Measurements from ENCODE around the gene SYT8. TPM values are rescaled to one million over a fixed set of nuclear protein-coding genes. Genes with fewer than 3 reads are reported as not detected.

Gene SYT8
- polyA plus RNA-seq, 1 experiment = not detected

DNA sequence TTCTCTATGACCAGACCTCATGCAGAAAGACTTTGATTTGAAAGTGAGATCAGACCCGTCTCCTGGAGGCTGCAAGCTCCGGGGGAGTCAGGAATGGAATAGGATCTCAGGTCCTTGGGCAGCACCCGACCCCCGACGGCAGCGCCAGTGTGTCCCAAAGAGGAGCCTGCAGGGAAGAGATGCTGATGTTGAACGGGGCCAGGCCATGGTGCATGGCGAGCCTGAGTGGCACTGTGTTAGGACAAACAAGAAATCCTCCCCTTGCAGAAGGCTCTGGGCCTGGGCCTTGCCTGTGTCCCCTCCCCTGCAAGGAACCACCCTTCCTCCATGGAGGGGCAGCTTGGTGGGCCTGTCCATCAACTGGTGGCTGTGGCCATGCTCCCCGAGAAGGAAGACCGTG lies 20.1 kb upstream of the SYT8 start:
- POLR2A ChIA-PET = no interaction called here
- TF ChIP-seq, protein P1, sequence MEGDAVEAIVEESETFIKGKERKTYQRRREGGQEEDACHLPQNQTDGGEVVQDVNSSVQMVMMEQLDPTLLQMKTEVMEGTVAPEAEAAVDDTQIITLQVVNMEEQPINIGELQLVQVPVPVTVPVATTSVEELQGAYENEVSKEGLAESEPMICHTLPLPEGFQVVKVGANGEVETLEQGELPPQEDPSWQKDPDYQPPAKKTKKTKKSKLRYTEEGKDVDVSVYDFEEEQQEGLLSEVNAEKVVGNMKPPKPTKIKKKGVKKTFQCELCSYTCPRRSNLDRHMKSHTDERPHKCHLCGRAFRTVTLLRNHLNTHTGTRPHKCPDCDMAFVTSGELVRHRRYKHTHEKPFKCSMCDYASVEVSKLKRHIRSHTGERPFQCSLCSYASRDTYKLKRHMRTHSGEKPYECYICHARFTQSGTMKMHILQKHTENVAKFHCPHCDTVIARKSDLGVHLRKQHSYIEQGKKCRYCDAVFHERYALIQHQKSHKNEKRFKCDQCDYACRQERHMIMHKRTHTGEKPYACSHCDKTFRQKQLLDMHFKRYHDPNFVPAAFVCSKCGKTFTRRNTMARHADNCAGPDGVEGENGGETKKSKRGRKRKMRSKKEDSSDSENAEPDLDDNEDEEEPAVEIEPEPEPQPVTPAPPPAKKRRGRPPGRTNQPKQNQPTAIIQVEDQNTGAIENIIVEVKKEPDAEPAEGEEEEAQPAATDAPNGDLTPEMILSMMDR (IDR thresholded peaks at IDR 0.05; ENCODE audit: insufficient read depth, low read depth, low read length) = no peak
- Histone ChIP-seq H3K4me3 (ENCODE audit: low read depth, low read length) (no peak overlapping the region), H3K27me3 (ENCODE audit: control insufficient read depth, insufficient read depth, low read length) (peaks cover 8% of the 10 kb centered on the region), H3K36me3 (ENCODE audit: control insufficient read depth, insufficient read depth, low read length) (no peaks in the 10 kb centered on the region)
- CTCF ChIA-PET = interaction anchor here (1.0 to 2.1 kb wide), 2 partner anchors 10 to 18 kb away, joined by 3 to 10 read pairs; no protein-coding TSS in a partner anchor
- no peak for DNase-seq (ENCODE audit: low read depth)

DNA sequence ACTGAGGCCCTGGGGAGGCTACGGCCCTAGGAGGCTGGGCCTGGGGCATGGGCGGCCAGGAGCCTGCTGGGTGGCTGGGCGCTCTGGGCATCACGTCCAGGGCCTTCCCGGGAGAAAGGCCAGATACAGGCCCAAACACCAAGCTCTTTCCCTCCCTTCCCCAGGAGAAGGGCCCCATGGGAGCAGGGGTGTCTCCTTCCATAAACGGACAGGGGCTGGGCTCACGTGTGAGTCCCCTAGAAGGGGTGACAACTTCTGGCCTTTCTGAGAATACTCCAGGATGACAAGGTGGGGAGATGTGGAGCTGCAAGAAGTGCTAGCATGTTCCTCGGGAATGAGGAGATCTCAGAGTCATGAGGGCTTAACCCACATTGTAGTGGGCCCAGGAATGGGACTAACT lies 19.5 kb upstream of the SYT8 start:
- CTCF ChIA-PET = interaction anchor here (0.6 to 2.1 kb wide), 5 partner anchors 17 to 626 kb away, joined by 3 to 10 read pairs (median 4); no protein-coding TSS in a partner anchor
- peaks cover 7% of the 10 kb centered on the region for H3K27me3 ChIP-seq (ENCODE audit: control insufficient read depth, insufficient read depth, low read length)
- H3K4me3 ChIP-seq (ENCODE audit: low read depth, low read length) = no peak overlapping the region
- DNase-seq (ENCODE audit: low read depth) = no peak
- POLR2A ChIA-PET = no interaction called here
- TF ChIP-seq, protein P1 (IDR thresholded peaks at IDR 0.05; ENCODE audit: insufficient read depth, low read depth, low read length) = no peak
- H3K36me3 ChIP-seq (ENCODE audit: control insufficient read depth, insufficient read depth, low read length) = no peaks in the 10 kb centered on the region

DNA sequence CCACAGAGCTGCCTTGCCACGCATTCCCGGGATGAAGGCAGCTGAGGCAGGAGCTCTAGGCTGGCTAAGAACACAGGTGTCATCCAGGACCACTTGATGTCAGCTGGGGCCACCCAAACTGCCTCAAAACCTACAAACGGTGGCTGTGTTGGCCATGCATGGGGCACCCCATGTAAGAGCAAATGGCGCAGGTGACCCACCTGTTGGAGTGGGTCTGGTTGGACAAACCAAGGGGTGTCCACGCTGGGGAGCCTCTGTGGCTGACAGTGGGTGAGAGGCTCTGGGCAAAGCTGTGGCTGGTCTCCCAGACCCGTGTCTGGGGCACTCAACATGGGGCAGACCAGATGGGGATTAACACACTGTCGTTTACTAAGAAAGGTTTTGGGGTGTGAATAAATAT lies 19.0 kb upstream of the SYT8 start:
- ChIA-PET CTCF (interaction anchor here (0.6 to 2.1 kb wide), 6 partner anchors 17 to 643 kb away, joined by 3 to 10 read pairs (median 4); no protein-coding TSS in a partner anchor), POLR2A (no interaction called here)
- Histone ChIP-seq H3K4me3 (ENCODE audit: low read depth, low read length) (no peak overlapping the region), H3K27me3 (ENCODE audit: control insufficient read depth, insufficient read depth, low read length) (peaks cover 7% of the 10 kb centered on the region), H3K36me3 (ENCODE audit: control insufficient read depth, insufficient read depth, low read length) (no peaks in the 10 kb centered on the region)
- DNase-seq (ENCODE audit: low read depth) = no peak
- TF ChIP-seq, protein P1 (IDR thresholded peaks at IDR 0.05; ENCODE audit: insufficient read depth, low read depth, low read length) = no peak

DNA sequence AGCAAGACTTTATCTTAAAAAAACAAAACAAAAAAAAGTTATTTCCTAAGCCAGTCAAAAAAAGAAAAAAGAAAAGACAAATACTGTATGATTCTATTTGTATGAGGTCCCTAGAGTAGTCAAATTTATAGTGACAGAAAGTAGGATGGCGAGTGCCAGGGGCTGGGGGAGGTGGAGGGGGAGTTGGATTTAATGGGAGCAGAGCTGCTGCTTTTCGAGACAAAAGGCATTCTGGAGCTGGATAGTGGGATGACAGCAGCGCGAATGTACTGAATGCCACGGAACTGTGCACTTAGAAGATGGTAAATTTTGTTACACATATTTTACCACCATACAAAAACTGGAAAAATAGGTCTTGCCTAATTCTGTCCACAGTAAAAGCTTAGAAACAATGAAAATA lies 17.8 kb upstream of the SYT8 start:
- CTCF ChIA-PET = interaction anchor here (0.7 to 1.8 kb wide), 5 partner anchors 10 to 123 kb away, joined by 3 to 7 read pairs (median 3); no protein-coding TSS in a partner anchor
- TF ChIP-seq, protein P1 (IDR thresholded peaks at IDR 0.05; ENCODE audit: insufficient read depth, low read depth, low read length) = no peak
- Histone ChIP-seq H3K36me3 (ENCODE audit: control insufficient read depth, insufficient read depth, low read length) (no peaks in the 10 kb centered on the region), H3K27me3 (ENCODE audit: control insufficient read depth, insufficient read depth, low read length) (peaks cover 7% of the 10 kb centered on the region), H3K4me3 (ENCODE audit: low read depth, low read length) (no peak overlapping the region)
- no peak for DNase-seq (ENCODE audit: low read depth)
- POLR2A ChIA-PET = no interaction called here

DNA sequence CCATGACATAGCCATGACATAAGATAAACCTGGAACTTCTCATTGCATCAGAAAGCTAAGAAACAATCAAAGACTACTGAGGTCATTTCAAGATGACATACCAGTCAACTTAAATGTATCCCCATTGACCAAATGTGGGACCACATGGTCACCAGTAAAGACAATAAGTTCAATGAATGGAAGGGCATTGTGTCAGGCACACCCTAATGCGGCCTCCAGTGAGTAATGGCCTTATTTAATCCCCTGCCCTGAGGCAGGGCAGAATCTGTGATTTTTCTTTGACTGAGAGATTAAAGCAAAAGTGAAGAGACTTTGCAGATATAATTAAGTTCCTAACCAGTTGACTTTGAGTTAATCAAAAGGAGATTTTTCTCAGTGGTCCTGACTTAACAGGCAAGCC lies 17.3 kb upstream of the SYT8 start:
- TF ChIP-seq, protein P1 (IDR thresholded peaks at IDR 0.05; ENCODE audit: insufficient read depth, low read depth, low read length) = no peak
- POLR2A ChIA-PET = no interaction called here
- Histone ChIP-seq H3K36me3 (ENCODE audit: control insufficient read depth, insufficient read depth, low read length) (no peaks in the 10 kb centered on the region), H3K27me3 (ENCODE audit: control insufficient read depth, insufficient read depth, low read length) (peaks cover 7% of the 10 kb centered on the region), H3K4me3 (ENCODE audit: low read depth, low read length) (no peak overlapping the region)
- CTCF ChIA-PET = interaction anchor here (0.7 to 1.8 kb wide), 4 partner anchors 15 to 124 kb away, joined by 3 to 7 read pairs (median 4); no protein-coding TSS in a partner anchor
- DNase-seq (ENCODE audit: low read depth) = no peak

Measured in BJ (cell line).